GM18868 (cell line): ENCODE data around the gene PFKL.
"Not testable (repeated sequence)": the region's sequence is repeated elsewhere in the genome, so short reads cannot be mapped to it uniquely, and the experiment has no call there.

Experiments
- ATAC-seq: cut with Tn5 transposase; IDR thresholded peaks from one replicate; pipeline ENCODE4 v1.9.1; 2021; ENCODE audit warnings: mild to moderate bottlenecking, moderate library complexity; ENCODE audit not compliant: unreplicated experiment

PFKL gene

DNA sequence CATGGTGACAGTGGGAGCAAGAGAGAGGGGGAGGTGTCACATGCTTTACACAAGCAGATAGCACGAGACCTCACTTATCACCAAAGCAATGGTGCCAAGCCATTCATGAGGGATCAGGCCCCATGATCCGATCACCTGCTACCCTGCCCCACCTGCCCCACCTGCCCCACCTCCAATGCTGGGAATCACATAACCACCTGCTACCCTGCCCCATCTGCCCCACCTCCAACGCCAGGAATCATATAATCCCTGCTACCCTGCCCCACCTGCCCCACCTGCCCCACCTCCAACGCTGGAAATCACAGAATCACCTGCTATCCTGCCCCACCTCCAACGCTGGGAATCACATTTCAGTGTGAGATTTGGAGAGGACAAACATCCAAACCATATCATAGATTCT is 24.8 kb upstream of the PFKL start:
- no peak for ATAC-seq

DNA sequence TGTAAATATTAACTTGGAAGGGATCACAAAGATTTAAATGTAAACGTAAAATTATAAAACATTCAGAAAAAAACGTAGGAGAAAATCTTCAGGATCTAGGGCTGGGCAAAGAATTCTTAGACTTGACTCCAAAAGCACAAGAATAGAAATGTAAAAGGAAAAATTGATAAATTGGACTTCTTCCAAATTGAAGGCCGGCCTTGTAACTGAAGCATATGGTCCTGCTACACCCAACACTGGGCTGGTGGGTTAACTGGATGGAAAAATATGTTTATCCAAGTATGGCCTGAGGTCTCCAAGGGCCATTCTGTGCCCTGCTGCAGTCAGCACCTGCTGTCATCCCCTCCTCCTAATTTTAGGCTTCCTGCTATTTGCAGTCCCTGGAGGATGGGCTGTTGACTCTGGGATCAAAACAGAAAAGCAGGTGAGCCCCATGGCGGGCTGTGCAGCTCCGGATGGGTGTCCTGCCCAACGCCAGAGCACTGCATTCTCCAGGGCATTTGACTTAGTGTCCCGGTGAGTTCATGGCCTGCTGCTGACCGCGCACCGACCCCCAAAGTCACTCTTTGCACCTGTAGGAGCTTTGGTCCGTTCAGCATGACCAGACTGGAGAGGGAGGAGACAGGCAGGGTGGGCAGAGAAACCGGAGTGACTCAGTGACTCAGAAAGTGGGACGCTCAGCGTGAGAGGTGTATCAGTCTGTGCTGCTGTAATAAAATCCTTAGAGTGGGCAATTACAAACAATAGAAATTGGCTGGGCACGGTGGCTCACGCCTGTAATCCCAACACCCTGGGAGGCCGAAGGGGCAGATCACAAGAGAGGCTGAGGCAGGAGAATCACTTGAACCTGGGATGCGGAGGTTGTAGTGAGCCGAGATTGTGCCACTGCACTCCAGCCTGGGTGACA is 20.2 kb upstream of the PFKL start:
- ATAC-seq, result no peak

DNA sequence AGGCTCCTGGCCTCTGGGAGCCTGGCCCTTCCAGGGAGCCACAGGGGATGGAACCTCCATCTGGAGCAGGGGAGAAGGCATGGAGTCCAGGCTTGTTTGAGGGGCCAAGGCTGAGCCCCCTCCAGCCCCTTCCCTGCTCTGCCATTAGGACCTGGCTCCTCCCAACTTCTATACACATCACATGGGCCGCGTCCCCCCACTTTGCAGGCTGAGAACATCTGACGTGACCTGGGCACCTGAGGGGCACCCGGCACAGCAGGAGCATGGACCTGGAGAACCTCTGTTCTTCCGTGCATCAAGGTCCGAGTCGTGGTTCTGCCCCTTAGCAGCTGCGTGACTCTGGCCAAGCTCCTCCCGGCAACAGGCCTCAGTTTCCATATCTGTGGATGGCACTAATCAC is 18.1 kb upstream of the PFKL start:
- ATAC-seq, result no peak

DNA sequence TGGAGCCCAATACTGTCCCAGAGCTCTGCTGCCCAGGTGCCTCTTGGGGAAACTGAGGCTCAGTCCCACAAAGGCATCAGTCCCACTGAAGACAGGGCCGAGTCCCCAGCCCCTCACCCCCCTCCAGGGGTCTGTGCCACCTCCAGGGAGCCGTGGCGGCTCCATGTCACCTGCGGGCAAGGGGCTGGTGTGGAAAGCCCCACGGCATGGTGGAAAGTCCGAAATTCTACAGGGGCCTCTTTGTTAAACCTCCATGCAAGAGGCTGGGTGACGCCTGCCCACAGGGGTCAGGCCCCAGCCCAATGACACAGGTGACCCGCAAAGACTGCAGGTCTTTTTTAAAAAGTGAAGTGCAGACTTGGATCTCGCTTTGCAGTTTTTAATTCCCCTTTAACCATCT is 17.5 kb upstream of the PFKL start:
- ATAC-seq, result no peak

DNA sequence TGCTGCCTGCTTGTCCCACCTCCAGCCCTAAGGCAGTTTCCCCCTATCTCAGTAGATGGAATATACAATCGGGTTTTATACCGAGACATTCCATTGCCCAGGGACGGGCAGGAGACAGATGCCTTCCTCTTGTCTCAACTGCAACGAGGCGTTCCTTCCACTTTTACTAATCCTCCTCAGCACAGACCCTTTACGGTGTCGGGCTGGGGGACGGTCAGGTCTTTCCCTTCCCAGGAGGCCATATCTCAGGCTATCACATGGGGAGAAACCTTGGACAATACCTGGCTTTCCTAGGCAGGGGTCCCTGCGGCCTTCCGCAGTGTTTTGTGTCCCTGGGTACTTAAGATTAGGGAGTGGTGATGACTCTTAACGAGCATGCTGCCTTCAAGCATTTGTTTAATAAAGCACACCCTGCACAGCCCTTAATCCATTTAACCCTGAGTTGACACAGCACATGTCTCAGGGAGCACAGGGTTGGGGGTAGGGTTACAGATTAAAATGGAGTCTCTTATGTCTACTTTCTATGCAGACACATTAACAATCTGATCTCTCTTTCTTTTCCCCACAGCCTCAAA is 16.6 kb upstream of the PFKL start:
- ATAC-seq, result not testable (repeated sequence)

DNA sequence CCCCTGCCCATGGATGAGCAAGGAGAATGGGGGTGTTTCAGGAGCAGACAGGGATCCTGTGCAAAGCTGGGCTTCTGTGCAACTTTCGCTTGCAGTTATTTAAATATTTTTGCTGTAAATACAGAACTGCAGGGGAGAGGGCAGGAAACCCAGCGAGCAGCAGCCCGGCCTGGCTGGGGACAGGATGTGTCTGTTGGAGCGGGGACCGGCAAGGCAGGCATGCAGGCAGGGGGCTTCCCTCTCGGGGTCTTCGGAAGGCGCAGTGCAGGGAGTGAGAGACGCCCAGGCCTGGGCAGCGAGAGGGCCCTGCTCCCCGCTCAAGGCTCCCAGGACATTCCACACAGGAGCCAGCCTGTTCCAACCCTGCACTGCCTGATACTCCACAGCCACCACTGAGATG is 15.9 kb upstream of the PFKL start:
- ATAC-seq, result no peak

DNA sequence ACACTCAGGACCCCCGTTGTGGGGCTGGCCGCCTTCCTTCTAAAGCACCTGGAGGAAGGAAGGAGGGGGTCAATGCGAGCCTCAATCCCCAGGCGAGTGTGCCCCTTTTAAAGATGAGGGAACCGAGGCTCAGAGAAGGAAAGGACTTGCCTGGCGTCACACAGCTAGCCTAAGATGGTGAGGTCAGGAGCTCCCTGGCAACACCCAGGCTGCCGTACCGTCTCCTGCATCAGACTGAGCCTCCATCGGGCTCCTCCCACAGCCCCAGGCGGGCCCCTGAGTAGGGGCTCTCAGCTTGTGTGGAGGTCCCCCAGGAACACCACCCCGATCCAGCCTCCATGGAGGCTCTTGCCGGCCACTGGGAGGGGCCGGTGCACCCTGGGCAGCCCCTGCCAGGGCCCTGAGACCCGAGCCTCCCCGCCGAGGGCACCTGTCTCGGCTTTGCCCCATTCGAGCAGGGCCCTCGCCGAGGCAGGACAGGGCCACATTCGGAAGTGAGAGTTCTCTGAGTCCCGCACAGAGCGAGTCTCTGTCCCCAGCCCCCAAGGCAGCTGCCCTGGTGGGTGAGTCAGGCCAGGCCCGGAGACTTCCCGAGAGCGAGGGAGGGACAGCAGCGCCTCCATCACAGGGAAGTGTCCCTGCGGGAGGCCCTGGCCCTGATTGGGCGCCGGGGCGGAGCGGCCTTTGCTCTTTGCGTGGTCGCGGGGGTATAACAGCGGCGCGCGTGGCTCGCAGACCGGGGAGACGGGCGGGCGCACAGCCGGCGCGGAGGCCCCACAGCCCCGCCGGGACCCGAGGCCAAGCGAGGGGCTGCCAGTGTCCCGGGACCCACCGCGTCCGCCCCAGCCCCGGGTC is 14.5 kb upstream of the PFKL start, which contains the start of gene AIRE:
Gene AIRE (plus strand): TSS at position 739 of the 855 bp plus-strand sequence. CDS start 131 bp downstream, outside the sequence.
- no peak for ATAC-seq

DNA sequence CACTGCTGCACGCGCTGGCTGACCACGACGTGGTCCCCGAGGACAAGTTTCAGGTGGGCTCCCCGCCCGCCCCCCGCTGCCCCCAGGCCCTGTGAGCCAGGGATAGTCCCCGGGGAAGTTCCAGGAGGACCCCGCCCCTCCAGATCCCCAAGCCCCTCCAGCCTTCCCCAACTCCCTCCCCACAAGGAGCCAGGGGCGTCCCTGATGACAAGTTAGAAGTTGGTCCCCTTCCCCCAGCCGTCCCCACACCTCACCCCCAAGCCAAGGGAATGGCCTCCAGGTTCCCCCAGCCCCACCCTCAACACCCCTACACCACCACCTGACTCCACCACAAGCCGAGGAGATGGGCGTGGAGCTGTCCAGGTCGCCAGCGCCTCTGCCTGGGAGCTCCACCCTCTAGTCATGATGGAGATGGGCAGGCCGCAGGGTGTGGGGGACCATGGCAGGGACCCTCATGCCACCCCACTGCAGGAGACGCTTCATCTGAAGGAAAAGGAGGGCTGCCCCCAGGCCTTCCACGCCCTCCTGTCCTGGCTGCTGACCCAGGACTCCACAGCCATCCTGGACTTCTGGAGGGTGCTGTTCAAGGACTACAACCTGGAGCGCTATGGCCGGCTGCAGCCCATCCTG is 13.7 kb upstream of the PFKL start:
- no peak for ATAC-seq

DNA sequence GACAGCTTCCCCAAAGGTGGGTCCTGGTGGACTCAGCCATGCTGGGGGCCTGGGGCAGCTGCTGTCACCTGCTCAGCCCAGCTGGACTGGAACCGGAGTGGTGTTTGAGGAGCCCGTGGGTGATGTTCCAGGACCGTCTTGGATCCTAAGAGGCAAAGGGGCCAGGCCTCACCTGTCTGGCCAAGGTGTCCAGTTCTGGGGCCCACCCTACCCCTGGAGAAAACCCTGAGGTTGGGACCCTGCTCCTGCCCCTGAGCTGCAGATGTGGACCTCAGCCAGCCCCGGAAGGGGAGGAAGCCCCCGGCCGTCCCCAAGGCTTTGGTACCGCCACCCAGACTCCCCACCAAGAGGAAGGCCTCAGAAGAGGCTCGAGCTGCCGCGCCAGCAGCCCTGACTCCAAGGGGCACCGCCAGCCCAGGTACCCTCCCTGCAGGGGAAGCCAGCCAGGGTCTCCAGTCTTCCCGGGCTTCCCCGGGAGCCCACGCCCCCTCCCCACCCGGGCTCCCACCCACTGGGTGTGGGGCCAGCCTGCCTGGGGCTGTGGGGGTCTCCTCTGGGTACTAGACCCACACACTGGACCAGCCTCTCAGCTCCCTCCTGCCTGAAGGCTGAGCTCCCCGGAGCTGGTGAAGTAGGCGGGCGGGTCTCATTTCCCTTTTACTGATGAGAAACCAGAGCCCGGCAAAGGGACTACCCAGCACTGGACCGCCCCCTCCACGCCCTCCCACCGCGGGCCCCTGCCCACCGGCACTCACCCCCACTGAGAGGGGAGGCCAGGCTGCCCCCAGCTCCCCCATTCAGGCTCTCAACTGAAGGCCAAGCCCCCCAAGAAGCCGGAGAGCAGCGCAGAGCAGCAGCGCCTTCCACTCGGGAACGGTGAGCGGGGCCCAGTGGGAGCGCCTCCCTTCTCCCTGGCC is 12.9 kb upstream of the PFKL start:
- ATAC-seq, result no peak

DNA sequence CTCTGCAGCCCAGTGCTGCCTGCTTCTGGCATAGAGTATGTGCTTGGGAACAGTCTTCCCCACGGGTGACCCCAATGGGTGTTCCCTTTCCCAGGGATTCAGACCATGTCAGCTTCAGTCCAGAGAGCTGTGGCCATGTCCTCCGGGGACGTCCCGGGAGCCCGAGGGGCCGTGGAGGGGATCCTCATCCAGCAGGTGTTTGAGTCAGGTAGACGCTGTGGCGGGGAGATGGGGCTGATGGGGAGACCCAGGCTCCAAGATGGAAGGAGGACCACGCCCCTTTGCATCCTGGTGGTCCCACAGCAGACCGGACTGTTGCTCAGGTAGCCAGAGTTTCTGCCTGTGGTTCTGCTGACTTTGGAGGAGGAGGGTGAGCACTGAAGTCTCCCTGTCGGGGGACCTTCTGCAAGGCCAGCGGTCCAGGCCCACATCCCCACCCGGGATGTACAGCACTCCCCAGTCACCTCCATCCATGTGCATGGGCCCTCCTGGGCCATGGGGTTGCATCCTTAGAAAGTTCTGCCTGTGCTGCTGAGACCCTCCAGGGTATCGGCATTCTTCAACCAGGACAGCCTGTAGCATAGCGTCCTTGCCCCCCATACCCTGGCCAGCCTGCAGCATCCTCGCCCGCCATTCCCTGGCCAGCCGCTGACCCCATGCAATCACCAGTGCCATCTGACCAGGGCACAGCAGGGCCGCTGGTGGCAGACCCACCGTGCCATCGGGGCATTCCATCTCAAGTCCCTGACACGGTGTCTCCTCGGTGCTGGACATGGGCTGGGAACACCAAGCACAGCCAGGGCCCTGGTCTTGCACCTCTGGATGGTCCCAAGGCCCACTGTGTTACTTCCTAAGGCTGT is 11.4 kb upstream of the PFKL start:
- no peak for ATAC-seq

DNA sequence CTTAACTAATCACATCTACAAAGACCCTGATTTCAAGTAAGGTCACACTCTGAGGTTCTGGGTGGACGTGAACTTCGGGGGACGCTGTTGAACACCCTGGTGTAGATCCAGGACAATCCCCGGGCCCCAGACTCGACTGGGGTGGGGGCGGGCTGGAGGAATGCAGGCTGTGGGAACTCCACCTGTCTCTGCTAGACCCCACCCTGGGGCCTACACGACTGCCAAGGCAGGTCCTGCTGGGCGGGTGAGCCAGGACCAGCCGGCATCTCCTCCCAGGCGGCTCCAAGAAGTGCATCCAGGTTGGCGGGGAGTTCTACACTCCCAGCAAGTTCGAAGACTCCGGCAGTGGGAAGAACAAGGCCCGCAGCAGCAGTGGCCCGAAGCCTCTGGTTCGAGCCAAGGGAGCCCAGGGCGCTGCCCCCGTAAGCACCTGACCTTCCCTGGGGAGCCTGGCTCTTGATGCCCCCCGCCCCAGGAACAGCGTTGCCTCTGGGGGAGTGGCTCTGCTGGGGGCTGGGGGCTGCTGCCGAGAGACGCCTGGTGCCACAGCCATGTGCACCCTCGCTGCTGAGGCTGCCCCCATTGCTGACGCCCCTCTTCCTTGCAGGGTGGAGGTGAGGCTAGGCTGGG is 10.4 kb upstream of the PFKL start:
- ATAC-seq, result no peak

DNA sequence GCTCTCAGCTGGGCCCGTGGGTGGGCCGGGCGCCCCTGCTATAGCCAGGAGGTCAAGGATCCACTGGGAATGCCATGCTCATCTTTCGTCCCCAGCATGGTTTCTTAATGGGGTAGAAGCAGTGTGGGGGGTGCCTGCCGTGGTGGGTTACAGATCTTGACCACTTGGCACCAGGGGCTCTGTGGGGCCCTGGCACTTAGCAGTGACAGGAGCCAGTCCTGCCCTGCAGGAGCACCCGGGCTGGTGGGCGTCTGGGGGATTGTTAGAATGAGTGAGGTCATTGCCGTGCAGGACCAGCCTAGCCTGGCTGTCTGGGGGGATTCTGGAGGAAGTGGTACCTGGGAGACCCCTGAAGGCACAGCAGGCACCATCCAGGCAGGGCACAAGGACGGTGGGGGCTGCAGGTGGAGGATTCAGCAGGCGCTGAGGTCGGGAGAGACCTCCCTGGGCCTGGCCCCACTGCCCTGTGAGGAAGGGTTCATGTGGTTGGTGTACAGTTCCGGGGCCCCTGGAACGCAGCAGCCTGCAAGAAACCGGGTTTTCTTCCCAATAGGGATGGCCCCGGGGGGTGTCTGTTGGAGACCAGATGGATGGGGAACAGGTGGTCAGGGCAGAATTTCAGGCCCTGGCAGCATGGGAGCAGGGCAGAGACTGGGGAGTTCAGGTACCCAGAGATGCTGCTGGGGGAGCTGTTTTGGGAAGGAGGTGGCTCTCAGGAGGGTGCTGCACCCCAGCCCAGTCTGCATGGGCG is 9.4 kb upstream of the PFKL start:
- no peak for ATAC-seq

DNA sequence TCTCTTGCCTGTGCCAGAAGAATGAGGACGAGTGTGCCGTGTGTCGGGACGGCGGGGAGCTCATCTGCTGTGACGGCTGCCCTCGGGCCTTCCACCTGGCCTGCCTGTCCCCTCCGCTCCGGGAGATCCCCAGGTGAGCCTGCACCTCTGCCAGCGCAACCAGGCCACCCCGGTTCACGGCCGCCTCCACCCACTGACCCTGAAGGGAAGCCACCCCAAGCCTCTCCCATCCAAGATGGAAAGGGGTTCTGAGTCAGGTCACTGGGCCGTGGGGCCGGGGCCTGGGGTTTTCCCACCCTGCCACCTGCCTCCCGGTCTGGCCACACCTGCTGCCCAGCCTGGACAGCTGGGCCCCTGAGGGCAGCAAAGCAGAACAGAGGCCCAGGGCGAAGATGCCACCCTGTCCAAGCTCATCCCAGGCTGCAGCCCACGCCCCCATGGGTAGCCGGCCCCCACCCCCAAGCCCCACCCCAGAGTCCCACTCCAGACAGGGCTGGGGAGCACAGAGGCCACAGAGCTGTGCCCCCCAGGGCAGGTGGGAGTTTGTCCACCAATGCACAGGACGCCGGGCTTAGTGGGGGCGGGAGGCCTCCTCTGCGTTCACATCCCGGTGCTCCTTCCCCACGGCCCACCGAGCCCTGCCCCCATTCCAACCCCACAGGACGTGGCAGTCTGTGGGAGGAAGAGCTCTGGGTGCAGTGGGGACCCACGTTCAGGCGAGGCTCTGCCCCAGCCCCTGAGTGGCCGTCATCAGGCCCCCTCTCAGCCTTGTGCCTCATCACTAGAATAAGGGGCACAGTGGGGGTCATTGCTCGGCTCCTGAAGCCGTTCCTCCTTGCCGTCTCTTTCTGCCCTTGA is 8.5 kb upstream of the PFKL start:
- ATAC-seq, result no peak

DNA sequence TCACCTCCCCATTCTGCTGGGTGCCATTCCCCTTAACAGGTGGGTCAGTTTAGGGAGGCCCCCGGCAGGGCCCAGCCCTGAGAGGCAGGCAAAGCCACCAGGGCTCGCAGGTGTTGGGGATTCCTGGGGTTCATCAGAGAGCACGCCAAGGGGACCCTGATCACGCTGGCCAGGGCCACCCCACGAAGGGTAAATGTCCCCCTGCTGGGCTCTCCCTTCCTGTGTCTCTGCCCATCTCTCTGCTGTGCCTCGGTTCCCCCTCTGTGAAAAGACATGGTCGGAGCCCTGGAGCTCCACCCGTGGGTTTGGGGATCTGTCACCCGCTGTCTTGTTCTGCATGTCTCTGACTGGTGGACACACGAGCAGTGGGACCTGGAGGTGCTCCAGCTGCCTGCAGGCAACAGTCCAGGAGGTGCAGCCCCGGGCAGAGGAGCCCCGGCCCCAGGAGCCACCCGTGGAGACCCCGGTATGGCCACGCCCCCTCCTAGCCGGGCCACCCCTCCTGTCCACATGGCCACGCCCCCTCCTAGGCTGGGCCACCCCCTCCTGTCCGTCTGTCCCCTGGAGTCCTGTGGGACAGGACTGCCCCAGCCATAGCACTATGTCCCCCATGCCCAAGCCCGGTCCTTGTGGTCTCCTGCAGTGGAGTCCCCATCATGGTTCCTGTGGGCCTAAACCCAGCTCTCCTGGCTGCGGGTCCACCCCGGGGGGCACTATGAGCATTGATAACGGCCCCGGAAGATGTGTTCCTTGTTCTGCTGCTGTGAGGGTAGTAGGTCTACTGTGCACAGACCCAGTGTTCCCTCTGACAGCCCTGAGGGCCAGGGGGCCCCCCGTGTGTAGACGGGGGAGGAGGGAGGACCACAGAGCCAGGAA is 7.7 kb upstream of the PFKL start:
- no peak for ATAC-seq

DNA sequence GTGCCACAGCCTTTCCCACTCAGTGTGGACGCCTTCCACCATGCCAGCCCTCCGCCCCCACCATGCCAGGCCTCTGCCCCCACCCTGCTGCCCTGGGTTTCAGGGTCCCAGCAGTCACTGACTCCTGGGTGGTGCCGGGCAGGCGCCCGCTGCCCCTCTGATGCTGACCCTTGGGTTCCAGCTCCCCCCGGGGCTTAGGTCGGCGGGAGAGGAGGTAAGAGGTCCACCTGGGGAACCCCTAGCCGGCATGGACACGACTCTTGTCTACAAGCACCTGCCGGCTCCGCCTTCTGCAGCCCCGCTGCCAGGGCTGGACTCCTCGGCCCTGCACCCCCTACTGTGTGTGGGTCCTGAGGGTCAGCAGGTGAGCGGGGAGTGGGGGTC is 7.0 kb upstream of the PFKL start:
- no peak for ATAC-seq
